SH-SY5Y (cell line): ENCODE data around the gene COPE.

Experiments used
- GATA2 ChIP-seq: IDR thresholded peaks from 2 replicates; pipeline ENCODE4 v1.6.1; 2011; ENCODE audit warnings: mild to moderate bottlenecking, low read depth, low read length
- GATA3 ChIP-seq: IDR thresholded peaks from 2 replicates; pipeline ENCODE4 v1.6.1; 2011; ENCODE audit warnings: low read depth, mild to moderate bottlenecking, low read length, moderate library complexity

DNA sequence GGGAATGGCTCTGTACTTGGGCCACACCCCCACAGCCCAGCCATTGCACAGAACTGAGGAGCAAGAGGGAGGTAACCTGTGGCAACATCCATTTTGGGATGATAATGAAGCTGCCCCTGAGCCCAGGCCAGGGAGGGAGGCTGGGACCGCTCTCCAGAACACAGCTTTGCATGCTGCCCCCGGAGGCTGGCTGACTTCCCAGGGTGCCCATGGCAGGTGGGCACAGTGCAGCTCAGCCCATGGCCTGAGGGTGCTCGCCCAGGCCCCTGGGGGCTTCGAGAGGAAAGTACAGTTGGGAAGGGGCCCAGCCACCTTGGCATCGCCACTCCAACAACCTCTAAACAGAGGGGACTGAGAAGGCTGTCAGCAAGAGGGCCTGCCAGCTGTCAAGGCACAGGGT is 5.7 kb downstream of the COPE start:
- TF ChIP-seq GATA2 (no peak), GATA3 (no peak)
